Naive thymus-derived CD8-positive, alpha-beta T cell (primary cell): ENCODE measurements around the gene OR1J2. TPM values are rescaled to one million over a fixed set of nuclear protein-coding genes. Genes with fewer than 3 reads are reported as not detected.
A peak's percentile ranks its signal among the peaks of the same experiment; 100 is the strongest.

Experiments
- ATAC-seq, 2 donors: fragments of 150-1000 bp; cut with Tn5 transposase in 1 of 2; sonication (Bioruptor Pico), chemical (Tn5 transposase) in 1 of 2; 1 replicate in 1 of 2; 2 replicates in 1 of 2; pipeline ENCODE4 v1.10.0; 2021; ENCODE audit warnings: mild to moderate bottlenecking in 2 of 2, moderate library complexity in 2 of 2
- POLR2A ChIA-PET: fragments of 350-600 bp; sonication (Branson Sonifier 250); formaldehyde crosslinking; loops from one replicate; lab custom pipeline; 2021; ENCODE audit warnings: antibody characterized with exemption; lab: Charles Lee
- DNase-seq, 10 donors: peaks; one replicate each; pipeline versions ENCODE4 v3.0.0 to v3.0.0-alpha.2; 2020 to 2022
- H3K27ac Mint-ChIP-seq, 10 donors: one replicate each; pipeline ENCODE4 v1.8.0; 2020 to 2022; ENCODE audit warnings: mild to moderate bottlenecking in 10 of 10, mixed read lengths in 10 of 10, moderate library complexity in 4 of 10, inconsistent platforms in 1 of 10
- H3K27me3 Mint-ChIP-seq, 5 donors: one replicate each; pipeline ENCODE4 v1.8.0; 2021 to 2022; ENCODE audit warnings: mixed read lengths in 5 of 5
- H3K36me3 Mint-ChIP-seq, 3 donors: one replicate each; pipeline ENCODE4 v1.8.0; 2020 to 2022; ENCODE audit warnings: mixed read lengths in 3 of 3, mild to moderate bottlenecking in 2 of 3, inconsistent platforms in 1 of 3
- H3K4me1 Mint-ChIP-seq, 4 donors: one replicate each; pipeline ENCODE4 v1.8.0; 2021 to 2022; ENCODE audit warnings: mixed read lengths in 4 of 4
- H3K4me3 Mint-ChIP-seq, 10 donors: one replicate each; pipeline ENCODE4 v1.8.0; 2020 to 2022; ENCODE audit warnings: mild to moderate bottlenecking in 10 of 10, mixed read lengths in 10 of 10, moderate library complexity in 6 of 10, inconsistent platforms in 1 of 10
- H3K9me3 Mint-ChIP-seq, 9 donors: one replicate each; pipeline ENCODE4 v1.8.0; 2020 to 2022; ENCODE audit warnings: mixed read lengths in 9 of 9, mild to moderate bottlenecking in 3 of 9, inconsistent platforms in 1 of 9, moderate library complexity in 1 of 9
- polyA plus RNA-seq, 3 donors: library from polyadenylated mRNA; unstranded; fragments of 300-500 nt; fragmentation: Illumina TruSeq; gene quantifications; one replicate each; pipeline ENCODE4 v1.2.3, GENCODE V29; 2021
- total RNA-seq, 8 experiments: library from RNA in 2 of 8; stranded (reverse) in 2 of 8; gene quantifications; one replicate each; pipeline ENCODE4 v1.2.3 and lab custom pipeline; 2021 to 2026

OR1J2 gene
- total RNA-seq: under 1 TPM in 1 of 2 experiments, not detected in 1; 0.85 TPM
- not detected for polyA plus RNA-seq
- total RNA-seq (lab: John Stamatoyannopoulos, UW): 0 reads per million in 6 experiments

DNA sequence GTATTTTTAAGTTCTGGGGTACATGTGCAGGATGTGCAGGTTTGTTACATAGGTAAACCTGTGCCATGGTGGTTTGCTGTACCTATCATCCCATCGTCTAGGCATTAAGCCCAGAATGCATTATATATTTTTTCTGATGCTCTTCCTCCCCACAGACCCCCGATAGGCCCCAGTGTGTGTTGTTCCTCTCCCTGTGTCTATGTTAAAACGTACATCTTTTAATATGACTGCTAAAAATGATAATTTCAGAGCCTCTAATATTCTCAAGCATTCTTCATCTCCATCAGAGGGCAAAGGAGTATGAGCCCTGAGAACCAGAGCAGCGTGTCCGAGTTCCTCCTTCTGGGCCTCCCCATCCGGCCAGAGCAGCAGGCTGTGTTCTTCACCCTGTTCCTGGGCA is at the start of gene OR1J2:
Gene OR1J2 (plus strand): TSS at position 301 of the 400 bp plus-strand sequence. CDS start 0 bp downstream, at position 301.
- ATAC-seq (no peak), DNase-seq (no peak)
- Mint-ChIP-seq H3K27me3 (peaks cover 6 to 30% (median 14%) of the 10 kb centered on the region in 5 donors), H3K4me3 (no peak within 1 kb of the TSS), H3K36me3 (no peaks in the 10 kb centered on the region), H3K27ac (no peak within 1 kb of the TSS), H3K4me1 (no peaks in the 10 kb centered on the region), H3K9me3 (no peaks in the 10 kb centered on the region)
- POLR2A ChIA-PET: no interaction called here

- ATAC-seq: no peak
- POLR2A ChIA-PET: no interaction called here
- H3K4me1 Mint-ChIP-seq: peaks cover 4 to 12% (median 9%) of the 10 kb centered on the region in 4 donors
- H3K9me3 Mint-ChIP-seq: peaks cover 0 to 5% (median 0%) of the 10 kb centered on the region in 9 donors
- peak overlapping the region; percentile 78 to 93 (median 88) for H3K4me3 Mint-ChIP-seq
- peaks cover 0 to 4% (median 0%) of the 10 kb centered on the region in 3 donors for H3K36me3 Mint-ChIP-seq
- peak in 1 of 10 donors; percentile 20 for DNase-seq
- peak overlapping the region; percentile 26 to 92 (median 88) for H3K27ac Mint-ChIP-seq
- peaks cover 20 to 47% (median 34%) of the 10 kb centered on the region in 5 donors for H3K27me3 Mint-ChIP-seq
Measured at GRCh38 chr9:122463828-122464632, 46.6 kb upstream of the OR1J2 start.

GRCh38 chr9:122464633-122465567 is 45.7 kb upstream of the OR1J2 start:
- POLR2A ChIA-PET: interaction anchor here (0.5 kb wide), 1 partner anchor 349 kb away, joined by 3 read pairs; no protein-coding TSS in a partner anchor
- H3K27ac Mint-ChIP-seq: peak overlapping the region; percentile 64 to 93 (median 90)
- H3K27me3 Mint-ChIP-seq: peaks cover 19 to 41% (median 34%) of the 10 kb centered on the region in 5 donors
- DNase-seq (peak; percentile 30 to 83 (median 68)), ATAC-seq (peak; percentile 79 to 88)
- peaks cover 0 to 9% (median 0%) of the 10 kb centered on the region in 3 donors for H3K36me3 Mint-ChIP-seq
- peak overlapping the region; percentile 78 to 93 (median 88) for H3K4me3 Mint-ChIP-seq
- peaks cover 4 to 12% (median 9%) of the 10 kb centered on the region in 4 donors for H3K4me1 Mint-ChIP-seq
- H3K9me3 Mint-ChIP-seq: peaks cover 0 to 5% (median 0%) of the 10 kb centered on the region in 9 donors

- peaks cover 11 to 29% (median 22%) of the 10 kb centered on the region in 5 donors for H3K27me3 Mint-ChIP-seq
- peaks cover 0 to 5% (median 0%) of the 10 kb centered on the region in 3 donors for H3K36me3 Mint-ChIP-seq
- ATAC-seq (no peak), DNase-seq (no peak)
- H3K4me3 Mint-ChIP-seq: no peak overlapping the region
- H3K27ac Mint-ChIP-seq: no peak overlapping the region
- POLR2A ChIA-PET: no interaction called here
- H3K4me1 Mint-ChIP-seq: peaks cover 4 to 12% (median 9%) of the 10 kb centered on the region in 4 donors
- H3K9me3 Mint-ChIP-seq: peaks cover 0 to 2% (median 0%) of the 10 kb centered on the region in 9 donors
Measured at GRCh38 chr9:122466456-122466855, 44.1 kb upstream of the OR1J2 start.

DNA sequence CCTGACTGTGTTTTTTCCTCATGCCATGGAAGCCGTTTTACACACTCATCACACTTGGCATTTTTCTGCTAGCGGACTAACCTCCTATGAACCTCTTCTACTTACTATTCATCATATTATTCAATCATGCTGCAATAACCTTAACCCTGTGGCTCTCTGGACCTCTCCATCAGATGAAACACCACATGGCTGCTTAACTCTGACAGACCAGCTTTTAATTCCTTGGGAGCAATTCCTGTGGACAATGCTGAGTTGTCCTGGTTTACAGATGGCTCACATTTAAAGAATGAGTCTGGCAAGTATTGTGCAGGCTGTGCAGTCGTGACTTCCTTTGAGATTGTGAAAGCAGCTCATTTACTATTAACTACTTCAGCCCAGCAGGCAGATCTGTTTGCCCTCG is 41.9 kb upstream of the OR1J2 start:
- no peak for DNase-seq
- peaks cover 0 to 5% (median 0%) of the 10 kb centered on the region in 3 donors for H3K36me3 Mint-ChIP-seq
- H3K4me3 Mint-ChIP-seq: no peak overlapping the region
- H3K9me3 Mint-ChIP-seq: peaks cover 0 to 2% (median 0%) of the 10 kb centered on the region in 9 donors
- POLR2A ChIA-PET: no interaction called here
- H3K4me1 Mint-ChIP-seq: peaks cover 4 to 10% (median 8%) of the 10 kb centered on the region in 4 donors
- peaks cover 0 to 7% (median 2%) of the 10 kb centered on the region in 5 donors for H3K27me3 Mint-ChIP-seq
- peak overlapping the region in 1 of 10 donors; percentile 10 for H3K27ac Mint-ChIP-seq
- ATAC-seq: no peak

DNA sequence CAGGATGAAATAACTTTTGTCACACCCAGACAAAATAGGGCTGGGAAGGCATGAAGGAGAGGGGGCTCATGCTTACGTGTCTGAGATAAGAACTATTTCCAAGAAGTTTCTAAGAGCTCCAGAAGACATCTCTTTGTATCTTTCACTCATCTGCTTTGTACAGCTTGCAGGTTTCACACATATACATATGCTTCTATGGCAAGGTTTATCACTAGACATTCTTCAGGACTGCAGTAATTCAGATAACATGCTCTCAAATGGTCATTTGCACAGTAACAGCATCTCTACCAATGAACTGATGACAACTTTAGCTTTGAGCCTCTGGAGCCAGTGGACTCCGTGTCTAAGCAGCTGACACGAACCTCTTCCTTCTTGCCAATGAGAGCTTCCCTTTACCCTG is 36.0 kb upstream of the OR1J2 start:
- Mint-ChIP-seq H3K4me3 (no peak overlapping the region), H3K4me1 (no peaks in the 10 kb centered on the region), H3K27me3 (peaks cover 14 to 25% (median 16%) of the 10 kb centered on the region in 5 donors), H3K9me3 (peaks cover 0 to 2% (median 0%) of the 10 kb centered on the region in 9 donors), H3K27ac (no peak overlapping the region), H3K36me3 (peaks cover 0 to 4% (median 0%) of the 10 kb centered on the region in 3 donors)
- DNase-seq (no peak), ATAC-seq (no peak)
- POLR2A ChIA-PET: no interaction called here

- no peak for ATAC-seq
- DNase-seq: no peak
- H3K9me3 Mint-ChIP-seq: no peaks in the 10 kb centered on the region
- POLR2A ChIA-PET: no interaction called here
- no peaks in the 10 kb centered on the region for H3K4me1 Mint-ChIP-seq
- H3K36me3 Mint-ChIP-seq: no peaks in the 10 kb centered on the region
- no peak overlapping the region for H3K4me3 Mint-ChIP-seq
- H3K27ac Mint-ChIP-seq: no peak overlapping the region
- H3K27me3 Mint-ChIP-seq: peaks cover 13 to 25% (median 16%) of the 10 kb centered on the region in 5 donors
Measured at GRCh38 chr9:122475717-122476116, 34.9 kb upstream of the OR1J2 start.

DNA sequence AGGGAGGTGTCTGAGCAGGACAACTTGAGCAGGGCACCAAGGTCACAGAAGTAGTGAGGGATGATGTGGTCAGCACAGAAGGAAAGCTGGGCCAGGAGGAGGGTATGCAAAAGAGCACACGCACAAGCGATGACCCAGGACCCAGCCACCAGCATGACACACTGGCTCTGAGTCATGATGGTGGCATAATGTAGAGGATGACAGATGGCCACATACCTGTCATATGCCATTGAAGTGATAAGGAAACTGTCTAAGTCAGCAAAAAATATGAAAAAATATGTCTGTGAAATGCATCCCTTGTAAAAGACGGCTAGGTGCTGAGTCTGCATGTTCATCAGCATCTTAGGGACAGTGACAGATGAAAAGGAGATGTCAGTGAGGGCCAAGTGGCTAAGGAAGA is 33.3 kb upstream of the OR1J2 start:
- Mint-ChIP-seq H3K4me1 (no peaks in the 10 kb centered on the region), H3K27ac (no peak overlapping the region)

DNA sequence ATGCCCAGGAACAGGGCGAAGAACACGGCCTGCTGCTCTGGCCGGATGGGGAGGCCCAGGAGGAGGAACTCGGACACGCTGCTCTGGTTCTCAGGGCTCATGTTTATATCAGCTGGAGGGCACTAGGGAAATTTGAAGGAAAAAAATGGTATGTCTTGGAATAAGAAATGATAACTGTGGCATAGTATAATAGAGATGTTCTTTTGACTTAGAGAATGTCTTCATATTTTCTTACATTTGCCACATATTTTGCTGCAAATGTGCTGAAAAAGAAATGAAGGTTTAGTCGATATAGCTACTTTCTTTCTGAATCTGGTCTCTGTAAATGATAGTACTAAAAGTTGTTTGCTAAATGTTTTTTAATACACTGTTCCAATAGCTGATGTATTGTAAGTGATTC is 32.8 kb upstream of the OR1J2 start, which contains the start of gene OR1J1:
Gene OR1J1 (minus strand): TSS at position 101 of the 400 bp plus-strand sequence. CDS start 0 bp downstream, at position 101.
- DNase-seq (no peak), ATAC-seq (no peak)
- H3K4me1 Mint-ChIP-seq: no peaks in the 10 kb centered on the region
- POLR2A ChIA-PET: interaction anchor here (0.6 kb wide), 1 partner anchor 326 kb away, joined by 6 read pairs; no protein-coding TSS in a partner anchor
- H3K27me3 Mint-ChIP-seq: peaks cover 16 to 36% (median 19%) of the 10 kb centered on the region in 5 donors
- no peaks in the 10 kb centered on the region for H3K9me3 Mint-ChIP-seq
- no peak within 1 kb of the TSS for H3K4me3 Mint-ChIP-seq
- no peaks in the 10 kb centered on the region for H3K36me3 Mint-ChIP-seq
- H3K27ac Mint-ChIP-seq: no peak within 1 kb of the TSS

More for the DNA sequence above, 33.3 kb upstream of the OR1J2 start:
- Mint-ChIP-seq H3K27me3 (peaks cover 16 to 36% (median 19%) of the 10 kb centered on the region in 5 donors), H3K36me3 (no peaks in the 10 kb centered on the region), H3K9me3 (no peaks in the 10 kb centered on the region), H3K4me3 (no peak overlapping the region)
- POLR2A ChIA-PET: interaction anchor here (0.6 kb wide), 1 partner anchor 327 kb away, joined by 6 read pairs; no protein-coding TSS in a partner anchor
- ATAC-seq (no peak), DNase-seq (no peak)

- no peaks in the 10 kb centered on the region for H3K4me1 Mint-ChIP-seq
- no peaks in the 10 kb centered on the region for H3K36me3 Mint-ChIP-seq
- POLR2A ChIA-PET: no interaction called here
- DNase-seq (no peak), ATAC-seq (no peak)
- no peak overlapping the region for H3K27ac Mint-ChIP-seq
- H3K27me3 Mint-ChIP-seq: peaks cover 16 to 36% (median 19%) of the 10 kb centered on the region in 5 donors
- H3K4me3 Mint-ChIP-seq: no peak overlapping the region
- no peaks in the 10 kb centered on the region for H3K9me3 Mint-ChIP-seq
Measured at GRCh38 chr9:122479062-122479461, 31.5 kb upstream of the OR1J2 start.

GRCh38 chr9:122498883-122499288 is 11.7 kb upstream of the OR1J2 start:
- ATAC-seq (no peak), DNase-seq (peak in 7 of 10 donors; percentile 3 to 34 (median 19))
- peaks cover 8 to 36% (median 26%) of the 10 kb centered on the region in 5 donors for H3K27me3 Mint-ChIP-seq
- POLR2A ChIA-PET: no interaction called here
- peak overlapping the region in 1 of 10 donors; percentile 50 for H3K27ac Mint-ChIP-seq
- peaks cover 0 to 13% (median 4%) of the 10 kb centered on the region in 3 donors for H3K36me3 Mint-ChIP-seq
- no peaks in the 10 kb centered on the region for H3K4me1 Mint-ChIP-seq
- peaks cover 0 to 20% (median 4%) of the 10 kb centered on the region in 9 donors for H3K9me3 Mint-ChIP-seq
- H3K4me3 Mint-ChIP-seq: no peak overlapping the region

GRCh38 chr9:122506964-122507363 is 3.6 kb upstream of the OR1J2 start:
- ATAC-seq (no peak), DNase-seq (no peak)
- H3K27me3 Mint-ChIP-seq: peaks cover 6 to 30% (median 14%) of the 10 kb centered on the region in 5 donors
- POLR2A ChIA-PET: no interaction called here
- H3K4me3 Mint-ChIP-seq: no peak overlapping the region
- no peaks in the 10 kb centered on the region for H3K4me1 Mint-ChIP-seq
- H3K27ac Mint-ChIP-seq: no peak overlapping the region
- H3K9me3 Mint-ChIP-seq: no peaks in the 10 kb centered on the region
- no peaks in the 10 kb centered on the region for H3K36me3 Mint-ChIP-seq
